H1 (cell line): ENCODE results near the gene MED12L. TPM values are rescaled to one million over a fixed set of nuclear protein-coding genes. Genes with fewer than 3 reads are reported as not detected.

Source experiments
- CTCF ChIA-PET: fragments of 300-600 bp; sonication (Branson Sonifier 250); formaldehyde crosslinking; loops from one replicate; lab custom pipeline; 2021; ENCODE audit not compliant: partially characterized antibody; lab: Charles Lee
- POLR2A ChIA-PET: fragments of 300-600 bp; sonication (Branson Sonifier 250); formaldehyde crosslinking; loops from one replicate; lab custom pipeline; 2021; ENCODE audit warnings: inconsistent platforms; ENCODE audit not compliant: partially characterized antibody; lab: Charles Lee
- DNase-seq, 2 experiments: peaks; one replicate each; pipeline versions ENCODE4 v3.0.0 to v3.0.0-alpha.2; 2010 to 2022; ENCODE audit warnings: low spot score in 2 of 2, low read depth in 1 of 2, mixed read lengths in 1 of 2
- FAIRE-seq: peaks from 2 replicates; lab custom pipeline; 2011; peaks lifted over from hg19 to GRCh38; lab: Jason Lieb, UNC
- H2AFZ ChIP-seq: 2 replicates; pipeline ENCODE4 v1.8.1; 2012; ENCODE audit warnings: low read length, inconsistent platforms
- H2AK5ac ChIP-seq: 2 replicates; pipeline ENCODE4 v1.6.1; 2013; ENCODE audit warnings: low read depth, low read length
- H2BK120ac ChIP-seq: replicated peaks from 2 replicates; pipeline ENCODE3; 2013; ENCODE audit warnings: low read depth, low read length, inconsistent platforms
- H2BK12ac ChIP-seq: 2 replicates; pipeline ENCODE4 v1.6.1; 2013; ENCODE audit warnings: low read depth, low read length
- H2BK15ac ChIP-seq: 2 replicates; pipeline ENCODE4 v1.6.1; 2013; ENCODE audit warnings: low read length
- H2BK20ac ChIP-seq: 2 replicates; pipeline ENCODE4 v1.6.1; 2013; ENCODE audit warnings: low read length
- H2BK5ac ChIP-seq: 2 replicates; pipeline ENCODE4 v1.6.1; 2013; ENCODE audit warnings: low read depth, low read length
- H3K14ac ChIP-seq: 2 replicates; pipeline ENCODE4 v1.6.1; 2013; ENCODE audit warnings: inconsistent platforms; ENCODE audit not compliant: insufficient read length
- H3K18ac ChIP-seq: 2 replicates; pipeline ENCODE4 v1.6.1; 2013; ENCODE audit warnings: low read length; ENCODE audit errors: extremely low read depth
- H3K23ac ChIP-seq: 2 replicates; pipeline ENCODE4 v1.6.1; 2013; ENCODE audit warnings: inconsistent platforms; ENCODE audit not compliant: insufficient read length
- H3K23me2 ChIP-seq: 2 replicates; pipeline ENCODE4 v1.6.1; 2013; ENCODE audit warnings: low read depth, low read length
- H3K27ac ChIP-seq: 2 replicates; pipeline ENCODE4 v1.6.1; 2011; ENCODE audit warnings: low read depth, low read length, inconsistent platforms
- H3K27me3 ChIP-seq, 4 experiments: replicated peaks in 1 of 4; 1 replicate in 1 of 4; 2 replicates in 3 of 4; pipeline versions ENCODE4 v1.6.1 to v1.8.1; 2011 to 2013; ENCODE audit warnings: low read length in 3 of 4, mild to moderate bottlenecking in 3 of 4, inconsistent platforms in 2 of 4, mixed read lengths in 2 of 4, moderate library complexity in 1 of 4; ENCODE audit not compliant: control insufficient read depth in 3 of 4, insufficient read depth in 3 of 4; ENCODE audit errors: extremely low read depth in 1 of 4
- H3K36me3 ChIP-seq, 4 experiments: 2 replicates each; pipeline versions ENCODE4 v1.6.1 to v1.8.1; 2011 to 2013; ENCODE audit warnings: mild to moderate bottlenecking in 4 of 4, low read length in 3 of 4, moderate library complexity in 2 of 4, control low read depth in 1 of 4, inconsistent platforms in 1 of 4; ENCODE audit not compliant: insufficient read depth in 4 of 4, control insufficient read depth in 2 of 4
- H3K4ac ChIP-seq: replicated peaks from 2 replicates; pipeline ENCODE3; 2013; ENCODE audit warnings: low read length, low read depth, mixed read lengths, inconsistent platforms; ENCODE audit not compliant: insufficient read length
- H3K4me1 ChIP-seq, 4 experiments: replicated peaks in 1 of 4; 1 replicate in 1 of 4; 2 replicates in 3 of 4; pipeline versions ENCODE4 v1.6.1 to v1.8.1; 2011 to 2013; ENCODE audit warnings: low read length in 3 of 4, inconsistent platforms in 2 of 4, mixed read lengths in 1 of 4; ENCODE audit not compliant: insufficient read depth in 4 of 4, control insufficient read depth in 3 of 4
- H3K4me2 ChIP-seq, 2 experiments: 2 replicates each; pipeline versions ENCODE4 v1.6.1 to v1.8.1; 2011 to 2013; ENCODE audit warnings: low read depth in 2 of 2, low read length in 2 of 2, control low read depth in 1 of 2, inconsistent platforms in 1 of 2, mild to moderate bottlenecking in 1 of 2; ENCODE audit not compliant: insufficient read depth in 1 of 2
- H3K4me3 ChIP-seq, 4 experiments: fragments of 200-600, 300-600 bp in 1 of 4; sonication (generic), shearing (Covaris generic), sonication (Bioruptor Twin) in 1 of 4; 2 replicates each; pipeline versions ENCODE4 v1.5.1 to v1.8.1; 2011 to 2016; ENCODE audit warnings: low read length in 4 of 4, low read depth in 3 of 4, control low read depth in 2 of 4, inconsistent platforms in 2 of 4, mild to moderate bottlenecking in 2 of 4, mixed read lengths in 1 of 4, moderate library complexity in 1 of 4; ENCODE audit not compliant: insufficient read depth in 2 of 4; ENCODE audit errors: extremely low read depth in 1 of 4
- H3K56ac ChIP-seq: replicated peaks from 2 replicates; pipeline ENCODE3; 2013; ENCODE audit warnings: low read depth, mild to moderate bottlenecking, mixed read lengths, low read length, inconsistent platforms; ENCODE audit not compliant: insufficient read length
- H3K79me1 ChIP-seq: 2 replicates; pipeline ENCODE4 v1.6.1; 2013; ENCODE audit warnings: low read depth, low read length, control low read depth
- H3K79me2 ChIP-seq, 2 experiments: 2 replicates each; pipeline versions ENCODE4 v1.6.1 to v1.8.1; 2012 to 2013; ENCODE audit warnings: low read length in 2 of 2, mild to moderate bottlenecking in 2 of 2, inconsistent platforms in 1 of 2; ENCODE audit not compliant: insufficient read depth in 2 of 2, control insufficient read depth in 1 of 2
- H3K9ac ChIP-seq, 4 experiments: replicated peaks in 1 of 4; 1 replicate in 1 of 4; 2 replicates in 3 of 4; pipeline versions ENCODE4 v1.6.1 to v1.8.1; 2011 to 2013; ENCODE audit warnings: low read depth in 3 of 4, low read length in 3 of 4, control low read depth in 2 of 4, mild to moderate bottlenecking in 2 of 4, moderate library complexity in 2 of 4, inconsistent platforms in 1 of 4; ENCODE audit errors: extremely low read depth in 1 of 4
- H3K9me3 ChIP-seq, 2 experiments: 2 replicates each; pipeline versions ENCODE4 v1.6.1 to v1.8.1; 2012 to 2013; ENCODE audit warnings: mild to moderate bottlenecking in 2 of 2, moderate library complexity in 2 of 2, control low read depth in 1 of 2, inconsistent platforms in 1 of 2, low read depth in 1 of 2, low read length in 1 of 2, mixed read lengths in 1 of 2; ENCODE audit not compliant: insufficient read depth in 2 of 2
- H4K20me1 ChIP-seq, 2 experiments: replicated peaks in 1 of 2; 2 replicates each; pipeline versions ENCODE3 to v1.8.1; 2011 to 2013; ENCODE audit warnings: inconsistent platforms in 2 of 2, low read length in 2 of 2, mild to moderate bottlenecking in 1 of 2; ENCODE audit not compliant: insufficient read depth in 2 of 2, control insufficient read depth in 1 of 2
- H4K5ac ChIP-seq: 2 replicates; pipeline ENCODE4 v1.6.1; 2013; ENCODE audit warnings: low read length, low read depth, mixed read lengths, inconsistent platforms; ENCODE audit not compliant: insufficient read length
- H4K8ac ChIP-seq: 2 replicates; pipeline ENCODE4 v1.8.0; 2013; ENCODE audit warnings: mild to moderate bottlenecking, moderate library complexity, low read length, inconsistent platforms; ENCODE audit not compliant: insufficient read depth; ENCODE audit errors: extremely low read depth
- H4K91ac ChIP-seq: replicated peaks from 2 replicates; pipeline ENCODE3; 2013; ENCODE audit warnings: low read length, mixed read lengths, inconsistent platforms; ENCODE audit not compliant: insufficient read length
- ATF3 ChIP-seq: IDR thresholded peaks from 2 replicates; pipeline ENCODE4 v1.6.1; 2011; ENCODE audit warnings: low read depth, mild to moderate bottlenecking, low read length; ENCODE audit not compliant: insufficient read depth
- PHF8 ChIP-seq: fragments of 200-600 bp; sonication (generic); conservative IDR thresholded peaks from 2 replicates; pipeline ENCODE4 v1.7.1; 2012; ENCODE audit warnings: low read depth, mild to moderate bottlenecking, inconsistent platforms, low read length, moderate library complexity
- POLR2AphosphoS5 ChIP-seq: IDR thresholded peaks from 2 replicates; pipeline ENCODE4 v1.6.1; 2011; ENCODE audit warnings: low read depth, low read length
- RFX5 ChIP-seq: IDR thresholded peaks from 2 replicates; pipeline ENCODE4 v1.6.1; 2011; ENCODE audit warnings: low read depth, low read length, improper control_type of control experiment, borderline replicate concordance
- SIRT6 ChIP-seq: IDR thresholded peaks from one replicate; pipeline ENCODE4 v1.7.1; 2012; ENCODE audit warnings: low read length, inconsistent platforms
- SP1 ChIP-seq: IDR thresholded peaks from 2 replicates; pipeline ENCODE4 v1.6.1; 2011; ENCODE audit warnings: low read depth, low read length
- TAF7 ChIP-seq: optimal IDR thresholded peaks from 2 replicates; pipeline ENCODE3; 2011; ENCODE audit warnings: low read depth, mild to moderate bottlenecking, inconsistent platforms, low read length, moderate library complexity, borderline replicate concordance
- WGBS, 2 experiments: shearing (Covaris generic) in 1 of 2; methylation state at CpG; one replicate each; pipeline versions ENCODE4 v1.1.6 to v1.1.7; 2013 to 2015; ENCODE audit warnings: low lambda C conversion rate in 2 of 2, mixed read lengths in 2 of 2, inconsistent platforms in 1 of 2, low coverage in 1 of 2, missing lambda C conversion rate in 1 of 2; ENCODE audit not compliant: insufficient replicate concordance in 2 of 2, insufficient coverage in 1 of 2, insufficient read length in 1 of 2; ENCODE audit errors: extremely low coverage in 1 of 2, missing lambda C conversion rate in 1 of 2; 5-methylcytosine and 5-hydroxymethylcytosine counted together
- polyA plus RNA-seq, 7 experiments: library from polyadenylated mRNA; depleted of rRNA in 3 of 7; stranded (reverse) in 5 of 7; unstranded in 2 of 7; fragments of >200 nt in 5 of 7; fragments of 200-250 nt in 2 of 7; gene quantifications; 1 replicate in 5 of 7; 2 replicates in 1 of 7; 4 replicates in 1 of 7; pipeline versions ENCODE4 v1.2.1 to v1.2.3, GENCODE V29; 2011 to 2013; ENCODE audit warnings: missing spikeins in 2 of 7, mixed read lengths in 2 of 7
- total RNA-seq: library from RNA; stranded (reverse); fragmentation: NEBNext Ultra II Directional; extraction: Animal tissue kit (Norgen Biotek cat#: 25700); gene quantifications from 2 replicates; pipeline ENCODE4 v1.2.1, GENCODE V29; 2021
- TF ChIP-seq, protein P1 (sequence below): IDR thresholded peaks from 2 replicates; pipeline ENCODE4 v1.6.1; 2012; ENCODE audit warnings: inconsistent platforms

Gene MED12L
- total and polyA plus RNA-seq, 2 of the 8 experiments (the other 6 are each of a cell fraction or from before 2014, with no cell fraction given), result 3.6 to 26.2 TPM

DNA sequence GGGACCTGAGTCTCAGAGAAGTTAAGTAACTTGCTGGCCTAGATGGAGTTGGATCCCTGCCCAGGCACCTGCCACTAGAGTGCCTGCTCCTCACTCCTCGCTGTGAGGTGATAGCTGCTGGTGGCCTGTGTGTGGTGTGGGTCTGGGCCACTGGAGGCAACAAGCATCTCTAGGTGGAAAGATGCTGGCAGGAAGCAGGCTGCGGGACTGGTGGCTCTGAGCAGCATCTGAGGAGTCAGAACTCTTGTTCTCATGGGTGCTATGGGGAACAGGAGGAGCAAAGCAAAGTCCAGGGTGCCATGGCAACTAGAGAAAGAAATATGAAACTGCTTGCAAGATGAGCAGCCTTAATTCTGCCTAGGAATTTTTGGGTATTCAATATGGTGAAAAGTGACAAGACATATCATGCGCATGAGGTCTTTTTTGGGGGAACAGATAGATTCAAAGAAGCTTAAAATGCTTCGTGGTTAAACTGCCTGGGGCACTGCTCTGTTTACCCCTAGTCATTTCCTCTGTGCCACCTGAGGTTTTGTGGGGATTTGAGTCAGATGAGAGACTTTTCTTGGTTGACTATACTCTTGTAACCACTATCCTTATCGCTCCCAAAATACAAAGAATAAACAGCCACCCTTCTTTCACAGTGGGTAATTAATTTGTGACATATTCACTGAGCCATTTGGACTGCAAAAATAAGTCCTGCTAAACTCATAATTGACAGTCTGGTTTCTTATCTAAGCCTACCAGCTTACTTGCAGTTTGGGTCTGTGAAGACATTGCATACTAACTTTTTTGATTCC is 50.3 kb downstream of the MED12L start:
- Histone ChIP-seq H2AFZ (no peak overlapping the region), H3K4me3 (no peak overlapping the region), H2BK12ac (no peak overlapping the region), H3K36me3 (no peaks in the 10 kb centered on the region; a peak in 1 of 8 replicates), H2BK20ac (no peak overlapping the region), H4K8ac (no peak overlapping the region), H3K14ac (no peak overlapping the region), H3K27me3 (no peaks in the 10 kb centered on the region), H3K9ac (no peak overlapping the region), H3K27ac (no peak overlapping the region), H3K4me1 (peaks cover 0 to 2% (median 0%) of the 10 kb centered on the region in 4 experiments; a peak in 1 of 7 replicates), H4K91ac (no peak overlapping the region), H3K18ac (no peak overlapping the region), H3K23ac (no peak overlapping the region), H2BK15ac (no peak overlapping the region), H3K79me1 (peaks cover 3% of the 10 kb centered on the region; the same call in 1 of the 2 replicates), H3K23me2 (no peaks in the 10 kb centered on the region), H3K56ac (no peak overlapping the region), H3K79me2 (no peaks in the 10 kb centered on the region), H3K4me2 (no peak overlapping the region), H2BK120ac (no peak overlapping the region), H3K9me3 (no peaks in the 10 kb centered on the region), H4K5ac (no peak overlapping the region), H3K4ac (no peak overlapping the region), H2AK5ac (no peak overlapping the region), H4K20me1 (peaks cover 0 to 1% of the 10 kb centered on the region in 2 experiments), H2BK5ac (peak overlapping the region; percentile 49; the same call in 1 of the 2 replicates)
- DNase-seq (no peak), FAIRE-seq (no peak)
- 89% methylated on average over 5 of the region's 5 CpGs; no CpG with 5 or more reads in 1 of the 2 experiments for WGBS, 2 experiments
- TF ChIP-seq ATF3, result no peak
- TF ChIP-seq, protein P1, sequence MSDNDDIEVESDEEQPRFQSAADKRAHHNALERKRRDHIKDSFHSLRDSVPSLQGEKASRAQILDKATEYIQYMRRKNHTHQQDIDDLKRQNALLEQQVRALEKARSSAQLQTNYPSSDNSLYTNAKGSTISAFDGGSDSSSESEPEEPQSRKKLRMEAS, result no peak
- no peak for TF ChIP-seq RFX5
- TF ChIP-seq SP1, result no peak
- TF ChIP-seq POLR2AphosphoS5, result no peak
- no peak for TF ChIP-seq TAF7
- no peak for TF ChIP-seq PHF8
- no peak for TF ChIP-seq SIRT6
- ChIA-PET POLR2A (interaction anchor here (1.3 kb wide), 1 partner anchor 9 kb away, joined by 3 read pairs; no protein-coding TSS in a partner anchor), CTCF (interaction anchor here (0.9 to 3.1 kb wide), 3 partner anchors 10 to 17 kb away, joined by 3 to 16 read pairs (median 3); no protein-coding TSS in a partner anchor)
